A549 treated with AZD2906 at 1 μM for 4 hours (cell line): ENCODE results near the gene KCNJ10. TPM values are rescaled to one million over a fixed set of nuclear protein-coding genes. Genes with fewer than 3 reads are reported as not detected.

Experiments used
- total RNA-seq: library from RNA; stranded (reverse); fragments of 200-300 nt; extraction: Qiagen RNA extraction; gene quantifications from 5 replicates; pipeline ENCODE4 v1.2.3, GENCODE V29; 2022

KCNJ10 gene
- not detected in 5 replicates for total RNA-seq

GRCh38 chr1:160069460-160070231 is at the start of gene KCNJ10:
KCNJ10 (minus strand) TSS chr1:160070160; CDS start chr1:160042532, 27,628 bp downstream.

GRCh38 chr1:160115545-160116282 is 45.8 kb upstream of the KCNJ10 start, which contains the start of gene ATP1A2:
ATP1A2 (plus strand) TSS chr1:160115759; CDS start chr1:160115862, 103 bp downstream.

GRCh38 chr1:160097911-160098851 is 28.2 kb upstream of the KCNJ10 start, which contains the start of gene IGSF8:
IGSF8 (minus strand) TSS chr1:160098619; CDS start chr1:160098472, 147 bp downstream.

DNA sequence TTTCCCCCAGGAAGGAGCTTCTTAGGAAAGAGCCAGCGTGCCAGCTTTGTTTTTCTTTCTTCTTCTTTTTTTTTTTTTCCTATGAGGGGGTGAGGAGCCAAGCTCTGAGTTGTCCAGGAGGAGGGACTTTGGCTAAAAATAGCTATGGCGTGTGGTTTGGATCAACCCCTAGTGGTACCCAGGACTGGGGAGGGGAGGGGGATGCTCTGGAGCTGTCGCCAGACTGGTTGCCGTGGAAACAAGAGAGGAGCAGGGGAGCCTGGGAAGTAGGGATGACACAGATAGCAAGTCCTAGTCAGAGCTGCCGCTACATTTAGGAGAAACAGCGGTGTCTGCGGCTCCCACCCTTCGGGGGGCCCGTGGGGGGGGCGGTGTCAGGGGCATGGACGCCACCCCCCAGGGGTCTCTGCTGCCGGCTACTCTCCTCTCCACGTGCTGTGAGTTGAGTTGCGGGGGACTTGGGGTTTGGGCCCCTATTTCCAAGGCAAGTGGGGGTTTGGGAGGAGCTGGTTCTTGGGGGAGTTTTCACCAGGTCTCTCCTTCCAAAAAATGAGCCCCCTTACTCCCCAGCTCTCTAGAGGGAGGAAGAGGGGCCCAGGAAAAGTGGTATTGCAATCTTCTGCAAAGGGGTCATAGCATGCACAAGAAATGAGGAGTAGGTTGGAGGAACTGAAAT is 11.4 kb upstream of the KCNJ10 start, which contains the start of gene KCNJ9:
Gene KCNJ9 (plus strand): TSS at position 278 of the 676 bp plus-strand sequence. CDS start 2,493 bp downstream, outside the sequence.

DNA sequence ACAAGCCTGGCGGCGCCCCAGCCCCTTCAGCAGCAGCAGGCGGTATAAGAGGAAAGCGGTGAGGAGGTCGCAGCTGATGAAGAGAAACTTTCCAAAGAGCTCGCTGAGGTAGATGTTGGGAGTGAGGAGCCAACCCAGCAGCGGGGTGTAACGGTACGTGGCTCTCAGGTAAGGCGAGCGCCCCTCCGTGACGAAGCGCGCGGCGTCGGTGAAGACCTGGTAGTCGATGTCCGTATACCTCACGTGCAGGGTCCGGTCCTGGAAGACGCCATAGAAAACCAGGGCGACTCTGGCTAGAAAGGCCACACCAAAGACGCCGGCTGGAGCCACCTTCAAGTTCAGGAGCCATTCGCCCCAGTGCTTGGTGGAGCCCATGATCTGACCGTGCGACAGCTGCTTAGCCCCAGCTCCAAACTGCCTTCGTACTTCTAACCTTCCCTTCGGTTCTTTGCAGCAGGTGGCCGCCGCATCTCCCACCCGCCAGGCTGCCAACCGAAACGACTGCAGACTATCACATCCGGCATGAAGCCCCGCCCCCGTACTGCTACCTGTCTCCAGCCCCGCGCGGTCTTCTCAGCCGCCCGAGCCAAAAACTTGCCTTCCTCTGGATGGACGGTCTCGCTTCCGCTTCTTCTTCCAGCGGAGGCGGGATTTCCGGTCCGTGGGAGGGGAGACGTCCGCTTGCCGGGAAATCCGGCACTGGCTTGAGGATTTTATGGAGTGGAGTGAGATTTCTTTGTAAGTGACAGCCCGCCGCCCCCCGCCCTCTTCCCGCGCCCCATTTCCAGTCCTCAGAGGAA is 38.4 kb downstream of the KCNJ10 start, which contains the start of gene PIGM:
Gene PIGM (minus strand): TSS at position 626 of the 800 bp plus-strand sequence. CDS start 251 bp downstream, at position 375.

DNA sequence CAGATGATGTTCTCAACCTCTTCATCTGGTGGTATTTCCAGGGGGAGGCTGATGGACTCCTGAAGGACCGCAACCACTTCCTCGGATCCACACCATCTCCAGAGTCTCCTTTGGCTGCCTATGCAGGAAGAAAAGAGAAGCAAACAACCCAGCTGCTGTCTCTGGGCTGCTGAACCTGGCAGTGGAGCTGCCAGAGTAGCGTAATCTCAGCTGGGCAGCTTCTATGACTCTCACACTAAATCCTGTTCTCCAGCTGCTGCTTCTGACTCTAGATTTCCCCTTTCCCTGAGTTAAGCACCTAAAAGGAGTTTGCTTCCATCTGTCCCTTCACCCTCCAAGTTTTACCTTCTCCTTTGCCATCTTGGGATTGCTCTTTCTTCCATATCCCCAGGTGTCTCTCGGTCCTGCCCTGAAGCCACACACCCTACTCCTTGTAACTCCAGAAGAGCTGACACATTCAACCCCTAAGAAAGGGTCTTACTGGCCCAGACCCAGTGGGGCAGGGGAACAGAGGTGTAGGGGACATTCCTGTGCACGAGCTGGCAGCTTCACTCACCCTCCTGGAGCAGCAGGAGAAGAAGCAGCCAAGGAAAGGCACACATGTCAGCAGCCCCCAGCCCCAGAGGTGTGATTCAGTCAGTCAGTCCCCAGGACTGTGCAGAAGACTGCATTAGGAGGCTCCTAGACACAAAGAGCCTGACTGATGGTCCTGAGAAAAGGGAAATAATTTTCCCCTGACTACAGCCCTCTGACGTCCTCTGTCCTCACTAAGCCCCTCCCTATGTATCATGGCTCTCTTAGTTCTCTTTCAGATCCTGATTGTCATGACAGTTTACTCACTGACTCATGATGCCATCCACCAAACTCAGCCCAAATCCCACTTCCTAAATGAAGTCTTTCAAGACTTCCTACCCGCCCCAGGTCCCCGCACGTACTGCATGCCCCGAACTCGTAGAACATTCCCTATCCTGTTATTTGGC is 116.1 kb downstream of the KCNJ10 start, which contains the start of gene SLAMF9:
Gene SLAMF9 (minus strand): TSS at position 702 of the 980 bp plus-strand sequence. CDS start 100 bp downstream, at position 602.

Other genes starting within 250 kb of the KCNJ10 start
- gene SLAMF8, start 243.3 kb downstream of the KCNJ10 start, total RNA-seq: 0.10 to 0.25 TPM (median 0.16 TPM) in 5 replicates
- gene VSIG8, start 207.5 kb downstream of the KCNJ10 start, total RNA-seq: 0.03 to 0.11 TPM in 2 of 5 replicates, not detected in the others
- gene CFAP45, start 170.0 kb downstream of the KCNJ10 start, total RNA-seq: 0.49 to 0.67 TPM (median 0.55 TPM) in 5 replicates
- 1,017 to 1,045 TPM (median 1,025 TPM) in 5 replicates for gene TAGLN2, start 144.7 kb downstream of the KCNJ10 start, total RNA-seq
- 0.12 to 0.22 TPM (median 0.15 TPM) in 5 replicates for gene IGSF9, start 124.5 kb downstream of the KCNJ10 start, total RNA-seq
- 0.25 to 0.64 TPM (median 0.41 TPM) in 5 replicates for gene SLAMF9, start 115.9 kb downstream of the KCNJ10 start, total RNA-seq
- gene PIGM, start 38.2 kb downstream of the KCNJ10 start, total RNA-seq: 3.8 to 5.1 TPM (median 4.3 TPM) in 5 replicates
- not detected in 5 replicates for gene KCNJ9, start 11.4 kb upstream of the KCNJ10 start, total RNA-seq
- 6.8 to 10.2 TPM (median 9.4 TPM) in 5 replicates for gene IGSF8, start 28.5 kb upstream of the KCNJ10 start, total RNA-seq
- gene ATP1A2, start 45.6 kb upstream of the KCNJ10 start, total RNA-seq: 0.08 to 0.19 TPM (median 0.15 TPM) in 5 replicates
- 0.07 TPM in 1 of 5 replicates, not detected in the others for gene ATP1A4, start 81.4 kb upstream of the KCNJ10 start, total RNA-seq
- gene CASQ1, start 120.4 kb upstream of the KCNJ10 start, total RNA-seq: 0.03 to 0.10 TPM in 2 of 5 replicates, not detected in the others
- gene PEA15, start 135.2 kb upstream of the KCNJ10 start, total RNA-seq: 176 to 201 TPM (median 182 TPM) in 5 replicates
- gene DCAF8, start 192.4 kb upstream of the KCNJ10 start, total RNA-seq: 42.0 to 49.2 TPM (median 46.5 TPM) in 5 replicates
- gene PEX19, start 215.0 kb upstream of the KCNJ10 start, total RNA-seq: 19.2 to 25.9 TPM (median 23.1 TPM) in 5 replicates